ENCODE data around the gene PIP5KL1.

DNA sequence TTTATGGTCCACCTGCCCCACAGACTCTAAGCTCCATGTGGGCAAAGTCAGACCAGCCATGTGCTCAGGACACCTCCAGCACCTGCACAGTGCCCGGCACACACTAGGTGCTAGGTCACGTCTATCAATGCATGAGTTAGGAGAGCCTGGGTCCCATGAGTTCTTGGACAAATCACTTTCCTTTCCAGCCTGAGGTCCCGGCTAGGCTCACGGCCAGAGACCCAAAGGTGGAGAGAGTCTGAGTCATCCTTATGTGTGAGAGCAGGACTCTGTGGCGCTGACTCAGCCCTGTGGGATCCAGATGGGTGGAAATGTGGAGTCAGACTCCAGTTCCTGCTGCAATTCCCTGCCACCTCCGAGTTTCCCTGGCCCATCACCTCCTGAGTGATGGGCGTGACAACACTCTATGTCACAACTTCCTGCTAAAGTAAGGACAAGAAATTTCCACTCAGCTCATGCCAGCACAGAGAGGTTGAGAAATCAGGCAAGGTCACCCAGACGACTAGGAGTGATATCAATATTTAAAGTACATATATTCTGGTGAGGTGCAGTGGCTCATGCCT, 11.2 kb downstream of the PIP5KL1 start:
- TF ChIP-seq POLR2AphosphoS5 (IDR thresholded peaks at IDR 0.05; ENCODE audit: low read depth, low read length) (no peak), PAX5 (IDR thresholded peaks at IDR 0.05; ENCODE audit: insufficient read depth, low read length, severe bottlenecking) (no peak), POLR2A (IDR thresholded peaks at IDR 0.05; ENCODE audit: low read depth, low read length) (no peak), TAF1 (IDR thresholded peaks at IDR 0.05; ENCODE audit: low read depth, low read length) (no peak), SPI1 (IDR thresholded peaks at IDR 0.05; ENCODE audit: low read depth, low read length) (no peak), POU2F2 (IDR thresholded peaks at IDR 0.05; ENCODE audit: low read depth, low read length) (no peak)
